Stimulated activated CD8-positive, alpha-beta memory T cell treated with anti-CD3 and anti-CD28 coated beads, Interleukin-15, amount 100 ng/mL, for 4 hours (primary cell): Measurements from ENCODE around the gene HNF4A.
A peak's percentile ranks its signal among the peaks of the same experiment; 100 is the strongest.
"Not testable (repeated sequence)": the region's sequence is repeated elsewhere in the genome, so short reads cannot be mapped to it uniquely, and the experiment has no call there.

Experiments used
- DNase-seq, 2 donors: peaks; one replicate each; pipeline ENCODE4 v3.0.0-alpha.2; 2020; ENCODE audit warnings: low read depth in 2 of 2

Gene HNF4A

DNA sequence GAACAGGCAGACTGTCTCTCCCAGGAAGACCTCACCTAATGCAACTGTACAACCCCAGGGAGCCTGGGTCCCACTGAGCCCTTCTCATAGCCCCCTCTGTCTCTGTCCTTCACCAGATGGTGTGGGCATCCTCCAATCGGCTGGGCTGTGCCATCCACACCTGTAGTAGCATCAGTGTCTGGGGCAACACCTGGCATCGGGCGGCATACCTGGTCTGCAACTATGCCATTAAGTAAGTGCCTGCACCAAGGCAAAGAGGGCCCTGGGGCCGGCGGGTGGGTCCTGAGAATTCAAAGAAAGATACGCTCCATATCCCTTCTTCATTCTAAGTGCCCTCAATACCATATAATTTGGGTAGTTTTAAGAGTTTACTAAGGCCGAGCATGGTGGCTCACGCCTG lies 10.4 kb upstream of the HNF4A start:
- DNase-seq: no peak

DNA sequence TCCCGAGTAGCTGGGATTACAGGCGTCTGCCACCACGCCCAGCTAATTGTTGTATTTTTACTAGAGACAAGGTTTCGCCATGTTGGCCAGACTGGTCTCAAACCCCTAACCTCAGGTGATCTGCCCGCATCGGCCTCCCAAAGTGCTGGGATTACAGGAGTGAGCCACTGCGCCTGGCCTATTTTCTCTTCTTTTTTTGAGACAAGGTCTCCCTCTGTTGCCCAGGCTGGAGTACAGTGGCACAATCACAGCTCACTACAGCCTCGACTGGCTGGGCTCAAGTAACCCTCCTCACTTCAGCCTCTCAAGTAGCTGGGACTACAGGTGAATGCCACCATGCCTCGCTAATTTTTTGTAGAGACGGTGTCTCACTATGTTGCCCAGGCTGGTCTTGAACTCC lies 9.6 kb upstream of the HNF4A start:
- DNase-seq: not testable (repeated sequence)

DNA sequence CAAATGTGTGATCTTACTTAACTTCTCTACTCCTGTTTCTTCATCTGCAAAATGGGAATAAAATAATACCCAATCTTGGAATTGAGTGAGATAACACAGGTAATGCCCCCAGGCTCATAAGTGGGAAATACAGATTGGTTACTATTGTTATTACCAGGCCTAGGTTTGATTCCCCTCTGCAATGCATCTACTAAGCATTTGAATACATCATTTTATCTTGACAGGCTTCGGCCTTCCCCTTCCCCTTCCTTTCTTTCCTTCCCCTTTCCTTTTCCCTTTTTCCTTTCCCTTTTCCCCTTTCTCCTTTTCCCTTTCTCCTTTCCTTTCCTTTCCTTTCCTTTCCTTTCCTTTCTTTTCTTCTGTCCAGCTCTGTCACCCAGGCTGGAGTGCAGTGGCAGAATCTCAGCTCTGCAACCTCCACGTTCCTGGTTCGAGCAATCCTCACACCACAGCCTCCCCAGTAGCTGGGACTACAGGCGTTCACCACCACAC lies 7.3 kb upstream of the HNF4A start:
- no peak for DNase-seq

DNA sequence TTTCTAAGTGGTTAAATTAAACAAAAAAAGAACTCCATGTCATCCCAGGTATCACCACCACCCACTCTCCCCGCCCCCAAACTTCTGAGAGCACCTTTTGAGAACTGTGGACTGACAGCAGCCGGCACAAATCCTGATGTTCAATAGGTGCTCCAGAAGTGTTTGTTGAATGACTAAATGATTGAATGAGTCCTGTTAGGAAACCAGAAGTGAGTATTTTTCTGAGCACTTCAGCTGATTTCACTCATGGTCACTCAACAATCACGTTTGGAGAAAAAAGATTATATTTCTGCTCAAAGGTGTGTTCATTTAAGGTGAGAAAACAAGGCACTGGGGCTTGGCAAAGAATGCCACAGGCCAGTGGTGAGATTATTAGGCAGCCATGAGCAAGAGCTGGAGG lies 6.2 kb upstream of the HNF4A start:
- no peak for DNase-seq

DNA sequence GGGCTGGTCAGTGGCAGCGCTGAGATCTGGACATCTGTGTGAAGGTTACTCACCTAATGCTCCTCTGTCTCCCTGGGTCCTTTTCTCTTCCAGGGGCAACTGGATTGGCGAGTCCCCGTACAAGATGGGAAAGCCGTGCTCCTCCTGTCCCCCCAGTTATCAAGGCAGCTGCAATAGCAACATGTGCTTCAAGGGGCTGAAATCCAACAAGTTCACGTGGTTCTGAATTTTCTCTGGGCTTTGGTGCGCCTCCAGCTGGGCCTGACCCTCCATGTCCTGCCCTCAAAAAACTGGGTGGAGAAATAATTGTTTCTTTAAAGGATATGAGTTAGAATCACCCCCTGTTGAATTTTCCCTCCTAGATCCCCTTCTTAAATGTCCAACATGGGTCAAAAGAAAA lies 4.9 kb upstream of the HNF4A start:
- DNase-seq: no peak

DNA sequence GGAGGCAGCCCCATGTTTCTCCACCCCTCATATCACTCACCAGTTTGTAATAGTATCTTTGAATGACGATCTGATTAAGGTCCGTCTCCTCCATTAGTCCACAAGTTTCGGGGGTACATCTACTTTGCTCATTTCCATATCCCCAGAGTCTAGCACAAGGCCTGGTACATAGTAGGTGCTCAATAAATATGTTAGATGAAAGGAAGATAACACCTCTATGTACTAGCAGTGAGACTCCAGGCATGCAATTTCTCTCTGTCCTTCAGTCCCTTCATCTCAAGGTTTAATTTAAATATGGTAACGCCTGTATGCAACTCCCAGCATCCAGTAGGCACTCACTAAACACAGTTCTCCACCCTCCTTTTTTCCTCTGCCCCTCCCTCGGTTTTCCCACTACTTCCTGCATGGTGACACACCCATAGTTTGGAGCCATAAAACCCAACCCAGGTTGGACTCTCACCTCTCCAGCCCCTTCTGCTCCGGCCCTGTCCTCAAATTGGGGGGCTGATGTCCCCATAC lies 461 bp upstream of the HNF4A start:
- no peak for DNase-seq

DNA sequence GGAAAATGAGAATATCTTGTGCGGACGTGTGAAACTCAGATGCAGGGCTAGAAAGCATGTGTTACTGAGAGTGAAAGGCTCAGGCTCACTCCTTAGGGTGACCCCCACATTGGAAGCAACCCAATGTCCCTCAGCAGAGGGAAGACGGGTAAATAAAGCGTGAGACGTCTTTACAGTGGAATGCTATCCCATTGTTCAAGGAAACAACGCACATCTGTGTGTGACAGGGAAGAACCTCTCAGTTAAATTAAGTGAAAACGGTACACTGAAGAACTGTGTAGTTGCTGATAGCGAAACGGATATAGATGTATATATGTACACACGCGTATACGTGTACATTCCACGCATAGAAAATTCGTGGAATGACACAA lies 839 bp downstream of the HNF4A start:
- DNase-seq: no peak

DNA sequence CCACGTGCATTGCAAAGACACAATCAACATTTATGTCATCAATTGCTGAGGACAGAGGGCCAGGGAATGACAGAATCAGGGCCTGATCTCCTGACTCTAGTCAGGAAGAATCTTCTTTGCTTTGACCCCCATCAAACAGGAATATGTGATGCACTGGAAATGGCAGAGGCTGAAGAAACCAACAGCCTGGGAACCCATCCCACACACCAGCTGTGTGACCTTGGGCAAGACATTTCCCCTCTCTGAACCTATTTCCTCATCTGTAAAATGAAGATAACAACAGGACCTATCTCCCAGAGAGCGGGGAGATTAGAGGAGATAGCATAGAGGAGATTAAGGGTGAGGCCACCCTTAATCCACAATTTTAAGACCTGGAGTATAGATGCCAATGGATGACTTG lies 1.5 kb downstream of the HNF4A start:
- DNase-seq: no peak

DNA sequence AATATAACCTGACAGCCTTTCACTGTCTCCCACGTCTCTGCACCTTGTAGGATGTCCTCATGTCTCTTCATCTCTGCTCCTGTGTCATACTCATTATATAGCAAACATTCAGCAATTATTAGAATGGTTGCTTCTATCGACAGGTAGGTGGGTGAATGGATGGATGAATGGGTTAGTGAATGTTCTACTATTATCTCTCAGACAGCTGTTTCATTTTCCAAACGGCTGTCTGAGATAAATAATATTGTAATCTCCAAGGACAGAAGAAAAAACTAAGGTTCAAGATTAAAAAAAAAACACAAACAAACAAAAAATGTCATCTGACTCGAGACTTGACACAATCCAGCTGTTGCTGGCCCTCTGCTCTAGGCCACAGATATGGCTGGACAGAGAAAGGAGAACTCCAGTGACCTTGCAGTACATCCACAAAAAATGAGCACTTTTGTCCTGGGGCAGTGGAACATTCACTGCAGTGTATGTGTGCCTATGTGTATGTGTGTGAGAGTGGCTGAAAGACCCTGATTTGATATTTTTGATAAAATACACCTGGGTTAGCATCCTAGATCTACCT lies 2.1 kb downstream of the HNF4A start:
- no peak for DNase-seq

DNA sequence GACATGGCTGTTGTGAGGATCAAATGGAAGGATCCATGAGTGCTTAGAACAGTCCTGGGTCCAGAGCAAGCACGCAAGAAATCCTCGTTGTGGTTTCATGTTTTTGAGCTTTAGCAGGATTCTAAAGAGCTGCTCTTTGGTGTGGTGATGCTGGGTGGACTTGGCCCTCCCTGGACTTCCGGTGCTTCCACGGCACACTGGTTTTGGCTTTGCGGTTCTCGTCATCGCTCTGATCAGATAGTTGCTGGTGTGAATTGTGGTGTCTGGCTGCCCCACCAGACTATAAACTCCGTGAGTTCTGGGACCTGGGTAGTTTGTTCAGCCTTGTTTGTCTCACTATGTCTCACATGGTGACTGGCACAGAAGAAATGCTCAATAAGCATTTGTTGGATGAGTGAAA lies 3.3 kb downstream of the HNF4A start:
- DNase-seq: no peak

DNA sequence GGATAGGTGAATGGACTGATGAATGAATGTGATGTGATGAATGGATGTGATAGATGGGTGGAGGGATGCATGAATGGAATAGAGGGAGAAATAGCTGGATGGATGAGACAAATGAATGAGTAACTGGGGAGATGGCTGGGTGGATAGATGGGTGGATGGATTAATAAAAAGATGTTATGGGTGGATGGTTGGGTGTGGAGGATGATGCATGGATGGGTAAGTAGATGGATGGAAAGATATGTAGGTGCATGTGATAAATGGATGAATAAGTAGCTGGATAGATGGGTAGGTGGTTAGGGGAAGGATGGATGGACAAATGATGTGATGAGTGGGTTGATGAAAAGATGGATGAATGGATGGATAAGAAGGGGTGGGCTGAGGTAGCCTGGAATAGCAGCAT lies 4.7 kb downstream of the HNF4A start:
- DNase-seq: no peak

DNA sequence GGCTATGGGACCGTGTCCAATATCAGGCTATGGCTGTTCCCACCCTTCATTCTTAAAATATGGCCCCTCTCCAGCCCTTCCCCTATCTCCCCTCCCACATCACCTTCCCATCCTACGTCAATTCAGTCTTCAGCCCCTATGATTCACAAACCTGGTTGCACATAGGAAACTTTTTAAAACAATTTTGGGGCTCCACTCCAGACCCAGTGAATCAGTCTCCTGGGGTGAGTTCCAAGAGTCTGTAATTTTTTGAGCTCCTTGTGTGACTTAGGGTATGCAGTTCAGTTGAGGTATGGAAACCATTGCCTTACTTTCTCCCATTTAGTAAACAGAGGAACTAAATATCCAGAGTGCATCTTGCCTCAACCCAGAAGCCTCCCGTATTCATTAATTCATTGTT lies 5.5 kb downstream of the HNF4A start:
- DNase-seq: no peak

DNA sequence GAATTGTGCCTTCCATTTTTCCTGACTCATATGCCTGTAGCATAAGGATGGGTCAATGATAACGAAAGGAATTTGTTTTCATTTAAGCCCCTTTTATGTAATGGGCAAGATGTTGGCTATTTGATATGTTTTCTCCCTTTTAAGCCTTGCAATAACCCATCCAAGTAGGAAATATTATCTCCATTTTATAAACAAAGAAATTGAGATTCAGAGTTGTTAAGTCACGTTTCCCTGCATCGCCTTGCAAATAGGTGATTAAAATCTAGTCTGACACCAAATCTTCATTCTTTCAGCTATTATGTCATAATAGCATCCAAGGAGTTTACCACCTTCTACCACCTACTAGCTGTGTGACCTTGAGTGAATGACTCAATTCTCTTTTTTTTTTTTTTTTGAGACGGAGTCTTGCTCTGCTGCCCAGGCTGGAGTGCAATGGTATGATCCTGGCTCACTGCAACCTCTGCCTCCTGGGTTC lies 7.0 kb downstream of the HNF4A start:
- no peak for DNase-seq

DNA sequence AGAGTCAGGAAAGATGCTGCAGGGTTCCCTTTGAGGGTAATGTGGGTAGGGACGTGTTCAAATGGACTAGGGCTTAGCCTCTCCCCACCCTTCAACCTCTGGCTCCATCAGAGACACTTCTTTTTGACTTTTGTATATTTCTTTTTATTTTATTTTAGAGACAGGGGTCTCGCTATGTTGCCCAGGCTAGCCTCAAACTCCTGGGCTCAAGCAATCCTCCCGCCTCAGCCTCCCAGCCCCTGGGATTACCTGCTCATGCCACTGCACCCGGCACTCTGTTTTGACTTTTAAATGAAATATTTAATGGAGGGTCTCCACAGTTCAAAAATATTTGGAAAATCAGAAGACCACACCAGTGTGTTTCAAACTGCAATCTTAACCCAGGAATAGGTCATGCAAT lies 8.6 kb downstream of the HNF4A start:
- no peak for DNase-seq

DNA sequence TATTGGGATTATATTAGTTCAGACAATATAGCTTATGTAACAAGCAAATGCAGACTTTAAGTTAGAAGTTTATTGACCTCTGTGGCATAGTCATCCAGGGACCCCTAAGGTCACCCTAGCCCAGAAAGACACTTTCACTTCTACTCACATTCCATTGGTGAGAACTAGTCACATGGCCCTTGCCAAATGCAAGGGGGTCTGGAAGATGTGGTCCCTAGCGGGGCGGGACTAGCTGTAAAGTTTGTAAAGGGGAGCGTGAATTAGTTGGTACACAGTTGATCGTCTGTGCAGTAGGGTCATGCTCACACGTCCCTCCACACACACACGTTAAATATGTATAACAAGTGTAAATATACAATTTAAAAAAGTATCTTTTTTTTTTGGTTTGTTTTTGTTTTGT lies 9.3 kb downstream of the HNF4A start:
- DNase-seq: no peak

DNA sequence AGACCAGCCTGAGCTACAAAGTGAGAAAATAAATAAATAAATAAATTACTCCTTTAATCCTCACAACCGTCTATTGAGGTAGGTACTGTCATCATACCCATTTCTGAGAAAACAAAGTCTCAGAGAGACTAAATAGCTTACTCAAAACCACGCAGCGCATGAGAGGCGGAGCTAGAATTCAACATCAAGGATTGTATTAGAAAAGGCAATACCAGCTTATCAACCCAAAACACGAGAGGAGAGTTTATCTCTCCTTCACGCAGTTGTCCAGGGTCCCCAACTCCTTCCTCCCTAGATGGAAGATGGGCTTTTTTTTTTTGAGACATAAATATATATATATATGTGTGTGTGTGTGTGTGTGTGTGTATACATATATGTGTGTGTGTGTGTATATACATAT lies 12.2 kb downstream of the HNF4A start:
- DNase-seq: no peak

DNA sequence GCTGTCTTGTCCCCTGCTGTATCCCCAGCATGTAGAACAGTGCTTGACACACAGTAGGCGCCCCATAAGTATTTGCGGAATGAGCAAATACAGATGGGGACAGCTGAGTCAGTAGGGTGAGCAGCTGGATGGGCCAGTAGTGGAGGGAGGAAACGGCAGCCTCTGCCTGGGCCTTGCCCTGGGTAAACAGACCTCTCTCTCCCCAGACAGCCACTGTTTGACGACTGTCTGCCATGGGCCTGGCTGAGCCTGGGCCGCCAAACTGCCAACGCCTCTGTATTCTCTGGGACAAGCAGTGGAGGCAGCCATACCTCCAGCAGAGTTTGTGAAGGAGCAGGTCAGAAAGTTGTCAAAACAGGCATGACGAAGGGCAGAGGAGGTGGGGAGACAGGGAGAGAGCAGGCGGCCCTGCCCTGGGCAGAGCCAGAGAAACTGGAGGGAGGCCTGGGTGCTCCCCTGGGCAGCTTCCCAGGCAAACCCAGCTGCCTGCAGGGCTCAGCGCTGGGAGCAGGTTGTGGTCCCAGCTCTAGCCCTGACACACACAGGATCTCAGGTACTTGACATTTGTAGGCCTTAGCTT lies 15.2 kb downstream of the HNF4A start:
- no peak for DNase-seq

DNA sequence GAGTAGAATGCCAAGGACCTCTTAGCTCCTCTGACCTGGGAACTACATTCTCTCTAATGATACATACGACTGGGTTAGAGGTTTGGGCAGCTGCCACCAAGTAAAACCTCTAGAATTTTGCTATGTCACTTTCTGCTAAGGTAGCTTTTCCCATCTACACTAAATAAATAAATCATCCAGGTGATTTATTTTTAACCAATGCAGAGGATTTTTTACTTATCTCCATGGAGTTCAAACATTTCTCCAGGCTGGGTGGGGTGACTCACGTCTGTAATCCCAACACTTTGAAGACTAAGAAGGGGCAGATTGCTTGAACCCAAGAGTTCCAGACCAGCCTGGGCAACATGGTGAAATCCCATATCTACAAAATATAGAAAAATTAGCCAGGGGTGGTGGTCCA lies 27.1 kb downstream of the HNF4A start:
- DNase-seq: no peak

DNA sequence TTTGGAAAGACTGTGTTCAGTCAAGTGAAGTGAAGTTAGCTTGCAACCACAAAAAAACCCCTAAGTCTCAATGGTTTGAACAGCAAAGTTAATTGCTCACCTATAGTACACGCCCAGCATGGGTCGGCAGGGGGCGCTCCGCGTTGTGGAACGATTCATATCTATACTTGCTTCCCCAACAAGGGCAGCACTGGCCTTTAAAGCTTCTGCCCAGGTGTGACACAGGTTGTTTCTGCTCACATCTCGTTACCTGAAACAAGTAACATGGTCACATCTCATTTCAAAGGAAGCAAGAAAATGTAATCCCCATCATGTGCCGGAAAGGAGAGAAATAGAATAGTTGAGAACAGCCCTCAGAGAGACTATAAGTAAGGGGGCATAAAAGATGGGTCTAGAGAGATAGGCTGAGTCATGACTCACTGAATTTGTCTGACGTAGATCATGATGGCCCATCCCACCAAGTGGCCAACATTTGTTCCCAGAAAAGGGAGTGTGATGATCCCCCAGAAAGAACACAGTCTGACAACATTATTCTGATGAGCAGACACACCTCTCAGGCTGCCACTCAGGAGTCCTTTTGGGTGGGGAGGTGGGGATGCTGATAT lies 29.0 kb downstream of the HNF4A start:
- DNase-seq: peak; percentile 52 to 73

DNA sequence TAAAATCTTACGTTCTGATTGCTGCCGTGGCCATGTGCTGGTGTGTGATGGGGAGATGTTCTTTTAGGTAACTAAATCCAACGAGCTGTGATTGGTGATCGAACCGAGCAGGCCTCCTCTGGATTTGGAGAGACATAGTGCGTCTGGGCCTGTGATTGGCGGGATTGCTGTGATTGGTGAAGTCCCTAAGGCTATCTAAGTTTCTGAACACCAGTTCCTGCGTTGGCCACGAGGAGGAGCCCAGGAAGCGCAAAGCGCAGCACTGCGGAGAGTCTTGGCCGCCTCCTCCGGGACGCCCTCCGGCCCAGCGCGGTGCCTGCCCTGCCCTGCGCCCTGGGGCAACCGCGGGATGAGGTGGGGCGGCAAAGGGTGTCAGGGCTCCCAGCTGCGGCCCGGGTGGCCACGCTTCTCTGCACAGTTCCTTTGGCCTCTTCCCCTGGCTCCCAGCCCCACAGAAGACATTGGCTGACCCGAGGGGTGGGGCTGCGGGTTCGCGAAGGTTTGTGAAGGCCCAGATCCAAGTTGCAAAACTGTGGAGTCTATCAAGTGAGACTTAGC lies 33.0 kb downstream of the HNF4A start:
- peak; percentile 9 to 26 for DNase-seq

DNA sequence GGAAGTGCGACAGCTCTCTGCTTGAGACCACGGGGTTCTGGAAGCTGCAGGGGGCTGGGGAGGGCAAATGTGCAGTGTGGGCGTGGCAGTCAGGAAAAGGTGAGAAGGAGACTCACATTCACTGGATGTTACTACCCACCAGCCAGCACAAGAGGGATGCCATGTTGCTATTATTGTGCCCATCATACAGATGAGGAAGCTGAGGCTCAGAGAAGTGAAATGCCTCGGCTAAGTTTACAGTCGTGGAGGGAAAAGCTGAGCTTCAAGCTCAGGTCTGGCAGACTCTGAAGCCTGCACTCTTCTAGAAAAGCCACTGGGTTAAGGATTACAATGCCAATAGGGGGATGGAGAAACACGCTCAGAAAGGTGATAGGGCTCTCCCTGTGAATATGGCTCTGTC lies 34.4 kb downstream of the HNF4A start:
- DNase-seq: no peak

DNA sequence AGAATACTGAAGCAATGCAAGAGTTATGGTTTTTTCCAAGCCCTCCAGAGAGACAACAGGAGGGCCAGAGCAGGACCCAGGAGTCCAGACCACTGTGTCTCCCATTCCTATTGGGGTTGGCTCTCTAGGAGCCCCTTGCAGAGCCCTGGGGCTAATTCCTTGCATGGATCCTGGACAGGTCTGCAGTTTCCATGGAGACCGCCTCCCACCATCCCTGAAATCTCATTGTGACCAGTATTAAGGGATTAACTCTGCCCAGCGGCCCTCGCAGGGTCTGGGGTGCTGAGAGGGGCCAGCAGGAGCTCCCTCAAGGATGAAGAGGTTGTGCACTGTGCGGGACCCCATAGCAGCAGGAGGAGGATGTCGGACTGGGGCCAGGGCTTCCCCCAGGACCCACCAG lies 34.8 kb downstream of the HNF4A start:
- no peak for DNase-seq
